H1 (cell line): ENCODE measurements around the gene TRAK1. TPM values are rescaled to one million over a fixed set of nuclear protein-coding genes. Genes with fewer than 3 reads are reported as not detected.

ENCODE experiments used
- CTCF ChIA-PET: fragments of 300-600 bp; sonication (Branson Sonifier 250); formaldehyde crosslinking; loops from one replicate; lab custom pipeline; 2021; ENCODE audit not compliant: partially characterized antibody; lab: Charles Lee
- POLR2A ChIA-PET: fragments of 300-600 bp; sonication (Branson Sonifier 250); formaldehyde crosslinking; loops from one replicate; lab custom pipeline; 2021; ENCODE audit warnings: inconsistent platforms; ENCODE audit not compliant: partially characterized antibody; lab: Charles Lee
- DNase-seq, 2 experiments: peaks; one replicate each; pipeline versions ENCODE4 v3.0.0 to v3.0.0-alpha.2; 2010 to 2022; ENCODE audit warnings: low spot score in 2 of 2, low read depth in 1 of 2, mixed read lengths in 1 of 2
- FAIRE-seq: peaks from 2 replicates; lab custom pipeline; 2011; peaks lifted over from hg19 to GRCh38; lab: Jason Lieb, UNC
- H2AFZ ChIP-seq: 2 replicates; pipeline ENCODE4 v1.8.1; 2012; ENCODE audit warnings: low read length, inconsistent platforms
- H2AK5ac ChIP-seq: 2 replicates; pipeline ENCODE4 v1.6.1; 2013; ENCODE audit warnings: low read depth, low read length
- H2BK120ac ChIP-seq: replicated peaks from 2 replicates; pipeline ENCODE3; 2013; ENCODE audit warnings: low read depth, low read length, inconsistent platforms
- H2BK12ac ChIP-seq: 2 replicates; pipeline ENCODE4 v1.6.1; 2013; ENCODE audit warnings: low read depth, low read length
- H2BK15ac ChIP-seq: 2 replicates; pipeline ENCODE4 v1.6.1; 2013; ENCODE audit warnings: low read length
- H2BK20ac ChIP-seq: 2 replicates; pipeline ENCODE4 v1.6.1; 2013; ENCODE audit warnings: low read length
- H2BK5ac ChIP-seq: 2 replicates; pipeline ENCODE4 v1.6.1; 2013; ENCODE audit warnings: low read depth, low read length
- H3K14ac ChIP-seq: 2 replicates; pipeline ENCODE4 v1.6.1; 2013; ENCODE audit warnings: inconsistent platforms; ENCODE audit not compliant: insufficient read length
- H3K18ac ChIP-seq: 2 replicates; pipeline ENCODE4 v1.6.1; 2013; ENCODE audit warnings: low read length; ENCODE audit errors: extremely low read depth
- H3K23ac ChIP-seq: 2 replicates; pipeline ENCODE4 v1.6.1; 2013; ENCODE audit warnings: inconsistent platforms; ENCODE audit not compliant: insufficient read length
- H3K23me2 ChIP-seq: 2 replicates; pipeline ENCODE4 v1.6.1; 2013; ENCODE audit warnings: low read depth, low read length
- H3K27ac ChIP-seq: 2 replicates; pipeline ENCODE4 v1.6.1; 2011; ENCODE audit warnings: low read depth, low read length, inconsistent platforms
- H3K27me3 ChIP-seq, 4 experiments: replicated peaks in 1 of 4; 1 replicate in 1 of 4; 2 replicates in 3 of 4; pipeline versions ENCODE4 v1.6.1 to v1.8.1; 2011 to 2013; ENCODE audit warnings: low read length in 3 of 4, mild to moderate bottlenecking in 3 of 4, inconsistent platforms in 2 of 4, mixed read lengths in 2 of 4, moderate library complexity in 1 of 4; ENCODE audit not compliant: control insufficient read depth in 3 of 4, insufficient read depth in 3 of 4; ENCODE audit errors: extremely low read depth in 1 of 4
- H3K36me3 ChIP-seq, 4 experiments: 2 replicates each; pipeline versions ENCODE4 v1.6.1 to v1.8.1; 2011 to 2013; ENCODE audit warnings: mild to moderate bottlenecking in 4 of 4, low read length in 3 of 4, moderate library complexity in 2 of 4, control low read depth in 1 of 4, inconsistent platforms in 1 of 4; ENCODE audit not compliant: insufficient read depth in 4 of 4, control insufficient read depth in 2 of 4
- H3K4ac ChIP-seq: replicated peaks from 2 replicates; pipeline ENCODE3; 2013; ENCODE audit warnings: low read length, low read depth, mixed read lengths, inconsistent platforms; ENCODE audit not compliant: insufficient read length
- H3K4me1 ChIP-seq, 4 experiments: replicated peaks in 1 of 4; 1 replicate in 1 of 4; 2 replicates in 3 of 4; pipeline versions ENCODE4 v1.6.1 to v1.8.1; 2011 to 2013; ENCODE audit warnings: low read length in 3 of 4, inconsistent platforms in 2 of 4, mixed read lengths in 1 of 4; ENCODE audit not compliant: insufficient read depth in 4 of 4, control insufficient read depth in 3 of 4
- H3K4me2 ChIP-seq, 2 experiments: 2 replicates each; pipeline versions ENCODE4 v1.6.1 to v1.8.1; 2011 to 2013; ENCODE audit warnings: low read depth in 2 of 2, low read length in 2 of 2, control low read depth in 1 of 2, inconsistent platforms in 1 of 2, mild to moderate bottlenecking in 1 of 2; ENCODE audit not compliant: insufficient read depth in 1 of 2
- H3K4me3 ChIP-seq, 4 experiments: fragments of 200-600, 300-600 bp in 1 of 4; sonication (generic), shearing (Covaris generic), sonication (Bioruptor Twin) in 1 of 4; 2 replicates each; pipeline versions ENCODE4 v1.5.1 to v1.8.1; 2011 to 2016; ENCODE audit warnings: low read length in 4 of 4, low read depth in 3 of 4, control low read depth in 2 of 4, inconsistent platforms in 2 of 4, mild to moderate bottlenecking in 2 of 4, mixed read lengths in 1 of 4, moderate library complexity in 1 of 4; ENCODE audit not compliant: insufficient read depth in 2 of 4; ENCODE audit errors: extremely low read depth in 1 of 4
- H3K56ac ChIP-seq: replicated peaks from 2 replicates; pipeline ENCODE3; 2013; ENCODE audit warnings: low read depth, mild to moderate bottlenecking, mixed read lengths, low read length, inconsistent platforms; ENCODE audit not compliant: insufficient read length
- H3K79me1 ChIP-seq: 2 replicates; pipeline ENCODE4 v1.6.1; 2013; ENCODE audit warnings: low read depth, low read length, control low read depth
- H3K79me2 ChIP-seq, 2 experiments: 2 replicates each; pipeline versions ENCODE4 v1.6.1 to v1.8.1; 2012 to 2013; ENCODE audit warnings: low read length in 2 of 2, mild to moderate bottlenecking in 2 of 2, inconsistent platforms in 1 of 2; ENCODE audit not compliant: insufficient read depth in 2 of 2, control insufficient read depth in 1 of 2
- H3K9ac ChIP-seq, 4 experiments: replicated peaks in 1 of 4; 1 replicate in 1 of 4; 2 replicates in 3 of 4; pipeline versions ENCODE4 v1.6.1 to v1.8.1; 2011 to 2013; ENCODE audit warnings: low read depth in 3 of 4, low read length in 3 of 4, control low read depth in 2 of 4, mild to moderate bottlenecking in 2 of 4, moderate library complexity in 2 of 4, inconsistent platforms in 1 of 4; ENCODE audit errors: extremely low read depth in 1 of 4
- H3K9me3 ChIP-seq, 2 experiments: 2 replicates each; pipeline versions ENCODE4 v1.6.1 to v1.8.1; 2012 to 2013; ENCODE audit warnings: mild to moderate bottlenecking in 2 of 2, moderate library complexity in 2 of 2, control low read depth in 1 of 2, inconsistent platforms in 1 of 2, low read depth in 1 of 2, low read length in 1 of 2, mixed read lengths in 1 of 2; ENCODE audit not compliant: insufficient read depth in 2 of 2
- H4K20me1 ChIP-seq, 2 experiments: replicated peaks in 1 of 2; 2 replicates each; pipeline versions ENCODE3 to v1.8.1; 2011 to 2013; ENCODE audit warnings: inconsistent platforms in 2 of 2, low read length in 2 of 2, mild to moderate bottlenecking in 1 of 2; ENCODE audit not compliant: insufficient read depth in 2 of 2, control insufficient read depth in 1 of 2
- H4K5ac ChIP-seq: 2 replicates; pipeline ENCODE4 v1.6.1; 2013; ENCODE audit warnings: low read length, low read depth, mixed read lengths, inconsistent platforms; ENCODE audit not compliant: insufficient read length
- H4K8ac ChIP-seq: 2 replicates; pipeline ENCODE4 v1.8.0; 2013; ENCODE audit warnings: mild to moderate bottlenecking, moderate library complexity, low read length, inconsistent platforms; ENCODE audit not compliant: insufficient read depth; ENCODE audit errors: extremely low read depth
- H4K91ac ChIP-seq: replicated peaks from 2 replicates; pipeline ENCODE3; 2013; ENCODE audit warnings: low read length, mixed read lengths, inconsistent platforms; ENCODE audit not compliant: insufficient read length
- CEBPB ChIP-seq: IDR thresholded peaks from 2 replicates; pipeline ENCODE4 v1.6.1; 2012; ENCODE audit warnings: low read depth, low read length
- CHD1 ChIP-seq: IDR thresholded peaks from 2 replicates; pipeline ENCODE4 v1.6.1; 2012; ENCODE audit warnings: low read depth, low read length, improper control_type of control experiment
- GTF2F1 ChIP-seq: IDR thresholded peaks from 2 replicates; pipeline ENCODE4 v1.6.1; 2012; ENCODE audit warnings: low read depth, low read length, improper control_type of control experiment, borderline replicate concordance
- HDAC6 ChIP-seq: IDR thresholded peaks from one replicate; pipeline ENCODE4 v1.7.1; 2012; ENCODE audit warnings: low read depth, mild to moderate bottlenecking, inconsistent platforms, low read length, moderate library complexity
- POLR2AphosphoS5 ChIP-seq: IDR thresholded peaks from 2 replicates; pipeline ENCODE4 v1.6.1; 2011; ENCODE audit warnings: low read depth, low read length
- RAD21 ChIP-seq, 2 experiments: IDR thresholded peaks in 1 of 2; conservative IDR thresholded peaks in 1 of 2; 2 replicates each; pipeline ENCODE4 v1.6.1; 2011; ENCODE audit warnings: low read depth in 2 of 2, low read length in 2 of 2, improper control_type of control experiment in 1 of 2, inconsistent platforms in 1 of 2, mild to moderate bottlenecking in 1 of 2, moderate library complexity in 1 of 2
- RFX5 ChIP-seq: IDR thresholded peaks from 2 replicates; pipeline ENCODE4 v1.6.1; 2011; ENCODE audit warnings: low read depth, low read length, improper control_type of control experiment, borderline replicate concordance
- TAF1 ChIP-seq: IDR thresholded peaks from 2 replicates; pipeline ENCODE4 v1.6.1; 2011; ENCODE audit warnings: mild to moderate bottlenecking, low read depth, low read length
- WGBS, 2 experiments: shearing (Covaris generic) in 1 of 2; methylation state at CpG; one replicate each; pipeline versions ENCODE4 v1.1.6 to v1.1.7; 2013 to 2015; ENCODE audit warnings: low lambda C conversion rate in 2 of 2, mixed read lengths in 2 of 2, inconsistent platforms in 1 of 2, low coverage in 1 of 2, missing lambda C conversion rate in 1 of 2; ENCODE audit not compliant: insufficient replicate concordance in 2 of 2, insufficient coverage in 1 of 2, insufficient read length in 1 of 2; ENCODE audit errors: extremely low coverage in 1 of 2, missing lambda C conversion rate in 1 of 2; 5-methylcytosine and 5-hydroxymethylcytosine counted together
- polyA plus RNA-seq, 7 experiments: library from polyadenylated mRNA; depleted of rRNA in 3 of 7; stranded (reverse) in 5 of 7; unstranded in 2 of 7; fragments of >200 nt in 5 of 7; fragments of 200-250 nt in 2 of 7; gene quantifications; 1 replicate in 5 of 7; 2 replicates in 1 of 7; 4 replicates in 1 of 7; pipeline versions ENCODE4 v1.2.1 to v1.2.3, GENCODE V29; 2011 to 2013; ENCODE audit warnings: missing spikeins in 2 of 7, mixed read lengths in 2 of 7
- total RNA-seq: library from RNA; stranded (reverse); fragmentation: NEBNext Ultra II Directional; extraction: Animal tissue kit (Norgen Biotek cat#: 25700); gene quantifications from 2 replicates; pipeline ENCODE4 v1.2.1, GENCODE V29; 2021
- TF ChIP-seq, protein P1 (sequence below), 3 experiments: IDR thresholded peaks; 1 replicate in 2 of 3; 2 replicates in 1 of 3; pipeline versions ENCODE4 v1.5.1 to v1.6.1; 2011; ENCODE audit warnings: low read length in 3 of 3, mild to moderate bottlenecking in 3 of 3, inconsistent platforms in 2 of 3, low read depth in 1 of 3, moderate library complexity in 1 of 3; ENCODE audit not compliant: insufficient read depth in 1 of 3; ENCODE audit errors: control extremely low read depth in 1 of 3

Gene TRAK1
- total and polyA plus RNA-seq, 2 of the 8 experiments (the other 6 are each of a cell fraction or from before 2014, with no cell fraction given), result 21.3 to 32.7 TPM

DNA sequence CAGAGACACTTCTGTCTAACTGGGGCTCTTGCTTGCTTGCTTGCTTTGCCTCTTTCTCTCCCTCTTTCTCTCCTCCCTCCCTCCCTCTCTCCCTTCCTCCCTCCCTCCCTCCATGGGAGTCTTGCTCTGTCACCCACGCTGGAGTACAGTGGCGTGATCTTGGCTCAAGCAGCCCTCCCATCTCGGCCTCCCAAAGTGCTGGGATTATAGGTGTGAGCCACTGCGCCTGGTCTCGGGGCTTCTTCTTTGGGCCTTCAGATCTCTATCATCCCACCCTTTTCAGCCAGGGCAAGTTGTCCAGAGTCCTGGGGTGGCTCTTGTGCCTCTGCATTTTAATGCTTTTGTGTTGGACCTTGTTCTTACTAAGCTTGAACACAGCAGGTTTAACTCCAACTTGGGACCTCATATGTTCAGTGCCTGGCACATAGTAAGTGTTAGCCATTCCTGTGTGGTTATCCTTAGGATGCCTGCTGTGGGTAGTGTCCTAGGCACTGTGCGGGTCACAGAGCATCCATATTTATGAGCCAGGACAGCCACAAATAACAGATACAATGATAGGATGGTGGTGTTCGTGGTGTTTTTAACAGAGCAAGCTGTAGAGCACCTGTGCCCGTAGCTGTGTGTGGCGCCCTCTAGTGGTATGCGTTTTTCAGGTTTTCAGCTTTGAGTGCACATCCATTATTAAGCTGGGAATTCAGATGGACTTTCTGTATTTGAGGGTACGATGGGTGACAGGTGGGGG, 99.7 kb downstream of the TRAK1 start:
- Histone ChIP-seq H3K27ac (no peak overlapping the region), H3K36me3 (peaks cover 0 to 17% (median 6%) of the 10 kb centered on the region in 4 experiments; a peak in 5 of 8 replicates), H4K5ac (no peak overlapping the region), H3K23me2 (no peaks in the 10 kb centered on the region), H2BK120ac (no peak overlapping the region), H3K4ac (no peak overlapping the region), H3K27me3 (no peaks in the 10 kb centered on the region), H3K4me2 (no peak overlapping the region), H2BK20ac (no peak overlapping the region), H2BK5ac (no peak overlapping the region), H3K23ac (no peak overlapping the region), H3K79me2 (no peaks in the 10 kb centered on the region), H3K9ac (no peak overlapping the region), H3K79me1 (no peaks in the 10 kb centered on the region; the same call in 1 of the 2 replicates), H3K4me3 (no peak overlapping the region), H3K9me3 (no peaks in the 10 kb centered on the region), H3K14ac (no peak overlapping the region), H3K18ac (no peak overlapping the region), H4K20me1 (peaks cover 0 to 3% of the 10 kb centered on the region in 2 experiments), H4K8ac (no peak overlapping the region), H2BK15ac (no peak overlapping the region), H4K91ac (no peak overlapping the region), H3K56ac (no peak overlapping the region), H3K4me1 (peaks cover 0 to 3% (median 0%) of the 10 kb centered on the region in 4 experiments; a peak in 3 of 7 replicates), H2AFZ (no peak overlapping the region), H2BK12ac (no peak overlapping the region), H2AK5ac (no peak overlapping the region)
- WGBS, 2 experiments, result 53% methylated on average over 11 of the region's 11 CpGs; no CpG with 5 or more reads in 1 of the 2 experiments
- DNase-seq (peak in 1 of 2 experiments; percentile 89), FAIRE-seq (peak; percentile 68)
- ChIA-PET CTCF (interaction anchor here (0.6 to 10.8 kb wide), 50 partner anchors 9 to 1498 kb away, joined by 3 to 249 read pairs (median 5); no protein-coding TSS in a partner anchor), POLR2A (no interaction called here)
- no peak for TF ChIP-seq RFX5
- TF ChIP-seq CEBPB, result no peak
- no peak for TF ChIP-seq HDAC6
- TF ChIP-seq POLR2AphosphoS5, result no peak
- TF ChIP-seq TAF1, result no peak
- TF ChIP-seq, protein P1, sequence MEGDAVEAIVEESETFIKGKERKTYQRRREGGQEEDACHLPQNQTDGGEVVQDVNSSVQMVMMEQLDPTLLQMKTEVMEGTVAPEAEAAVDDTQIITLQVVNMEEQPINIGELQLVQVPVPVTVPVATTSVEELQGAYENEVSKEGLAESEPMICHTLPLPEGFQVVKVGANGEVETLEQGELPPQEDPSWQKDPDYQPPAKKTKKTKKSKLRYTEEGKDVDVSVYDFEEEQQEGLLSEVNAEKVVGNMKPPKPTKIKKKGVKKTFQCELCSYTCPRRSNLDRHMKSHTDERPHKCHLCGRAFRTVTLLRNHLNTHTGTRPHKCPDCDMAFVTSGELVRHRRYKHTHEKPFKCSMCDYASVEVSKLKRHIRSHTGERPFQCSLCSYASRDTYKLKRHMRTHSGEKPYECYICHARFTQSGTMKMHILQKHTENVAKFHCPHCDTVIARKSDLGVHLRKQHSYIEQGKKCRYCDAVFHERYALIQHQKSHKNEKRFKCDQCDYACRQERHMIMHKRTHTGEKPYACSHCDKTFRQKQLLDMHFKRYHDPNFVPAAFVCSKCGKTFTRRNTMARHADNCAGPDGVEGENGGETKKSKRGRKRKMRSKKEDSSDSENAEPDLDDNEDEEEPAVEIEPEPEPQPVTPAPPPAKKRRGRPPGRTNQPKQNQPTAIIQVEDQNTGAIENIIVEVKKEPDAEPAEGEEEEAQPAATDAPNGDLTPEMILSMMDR (IDR thresholded peaks at IDR 0.05; ENCODE audit: control extremely low read depth in 1 of 3, insufficient read depth in 1 of 3, low read depth in 1 of 3, low read length in 3 of 3), result peak; percentile 61 to 88 (median 85)
- TF ChIP-seq GTF2F1, result no peak
- peak; percentile 78 to 83 for TF ChIP-seq RAD21 (IDR thresholded peaks at IDR 0.05 in 1 of 2, conservative IDR thresholded peaks at IDR 0.05 in 1 of 2; ENCODE audit: low read depth in 2 of 2, low read length in 2 of 2)
- TF ChIP-seq CHD1, result no peak
